GM23338 (cell line): ENCODE data around the gene ZBTB46. TPM values are rescaled to one million over a fixed set of nuclear protein-coding genes. Genes with fewer than 3 reads are reported as not detected.

ENCODE experiments used
- ATAC-seq: fragments of 200-7000 bp; cut with Tn5 transposase; 3 replicates; pipeline ENCODE4 v1.9.1; 2020
- DNase-seq: peaks from one replicate; pipeline ENCODE4 v3.0.0-alpha.2; 2015; ENCODE audit warnings: low spot score
- H2AFZ ChIP-seq: fragments of 200-600 bp; sonication (generic); 2 replicates; pipeline ENCODE4 v1.8.0; 2016; ENCODE audit warnings: antibody characterized with exemption, mild to moderate bottlenecking, moderate library complexity
- H3F3A ChIP-seq: fragments of 200-600 bp; sonication (generic); replicated peaks from 2 replicates; pipeline ENCODE4 v1.8.0; 2017; ENCODE audit warnings: antibody characterized with exemption, mixed run types, low read depth
- H3K27ac ChIP-seq: fragments of 200-600 bp; sonication (generic); 2 replicates; pipeline ENCODE4 v1.6.1; 2016; ENCODE audit warnings: low read depth
- H3K27me3 ChIP-seq: fragments of 200-600 bp; sonication (generic); 2 replicates; pipeline ENCODE4 v1.8.0; 2016; ENCODE audit warnings: mild to moderate bottlenecking, mixed run types, moderate library complexity; ENCODE audit not compliant: insufficient read depth
- H3K36me3 ChIP-seq: fragments of 200-600 bp; sonication (generic); 2 replicates; pipeline ENCODE4 v1.8.0; 2016; ENCODE audit warnings: mild to moderate bottlenecking; ENCODE audit not compliant: insufficient read depth
- H3K4me1 ChIP-seq: fragments of 200-600 bp; sonication (generic); 2 replicates; pipeline ENCODE4 v1.8.0; 2016; ENCODE audit warnings: mild to moderate bottlenecking, moderate library complexity; ENCODE audit not compliant: insufficient read depth
- H3K4me2 ChIP-seq: fragments of 200-600 bp; sonication (generic); 2 replicates; pipeline ENCODE4 v1.7.1; 2017; ENCODE audit warnings: mixed run types
- H3K4me3 ChIP-seq: fragments of 200-600 bp; sonication (generic); 2 replicates; pipeline ENCODE4 v1.6.1; 2016; ENCODE audit warnings: mixed run types
- H3K79me2 ChIP-seq: fragments of 200-600 bp; sonication (generic); replicated peaks from 2 replicates; pipeline ENCODE4 v1.8.0; 2017; ENCODE audit warnings: mild to moderate bottlenecking; ENCODE audit not compliant: insufficient read depth
- H3K9me2 ChIP-seq: fragments of 200-600 bp; sonication (generic); 2 replicates; pipeline ENCODE4 v1.8.0; 2017; ENCODE audit not compliant: insufficient read depth
- H4K20me1 ChIP-seq: fragments of 200-600 bp; sonication (generic); replicated peaks from 2 replicates; pipeline ENCODE4 v1.8.0; 2017; ENCODE audit warnings: mild to moderate bottlenecking; ENCODE audit not compliant: insufficient read depth
- H3K27ac Mint-ChIP-seq: 2 replicates; pipeline ENCODE4 v1.8.0; 2020; ENCODE audit warnings: inconsistent platforms, mild to moderate bottlenecking, moderate library complexity, mixed read lengths
- H3K27me3 Mint-ChIP-seq: 3 replicates; pipeline ENCODE4 v1.8.0; 2022; ENCODE audit warnings: low read depth, mild to moderate bottlenecking, moderate library complexity, mixed read lengths, inconsistent platforms; ENCODE audit not compliant: insufficient read depth, poor library complexity
- H3K36me3 Mint-ChIP-seq: 3 replicates; pipeline ENCODE4 v1.8.0; 2021; ENCODE audit warnings: low read depth, mild to moderate bottlenecking, inconsistent platforms, moderate library complexity, mixed read lengths
- H3K4me1 Mint-ChIP-seq: 3 replicates; pipeline ENCODE4 v1.8.0; 2020; ENCODE audit warnings: mild to moderate bottlenecking, inconsistent platforms, mixed read lengths
- H3K4me3 Mint-ChIP-seq: 3 replicates; pipeline ENCODE4 v1.8.0; 2021; ENCODE audit warnings: moderate library complexity, mild to moderate bottlenecking, inconsistent platforms, mixed read lengths
- H3K9me3 Mint-ChIP-seq: 3 replicates; pipeline ENCODE4 v1.8.0; 2020; ENCODE audit warnings: moderate library complexity, mild to moderate bottlenecking, inconsistent platforms, mixed read lengths
- CREB1 ChIP-seq: fragments of 250-450 bp; sonication (Bioruptor Pico); IDR thresholded peaks from 2 replicates; pipeline ENCODE4 v1.5.0; 2020; ENCODE audit warnings: low read depth, mild to moderate bottlenecking, moderate library complexity
- EZH2 ChIP-seq: fragments of 200-600 bp; sonication (generic); IDR thresholded peaks from one replicate; pipeline ENCODE4 v1.8.0; 2017; ENCODE audit warnings: antibody characterized with exemption, mild to moderate bottlenecking, low read depth; ENCODE audit not compliant: unreplicated experiment
- EZH2phosphoT487 ChIP-seq: fragments of 200-600 bp; sonication (generic); IDR thresholded peaks from one replicate; pipeline ENCODE4 v1.8.1; 2018; ENCODE audit warnings: antibody characterized with exemption; ENCODE audit not compliant: unreplicated experiment
- JUNB ChIP-seq: IDR thresholded peaks from one replicate; pipeline ENCODE4 v1.6.1; 2016; ENCODE audit warnings: antibody characterized with exemption; ENCODE audit not compliant: unreplicated experiment
- NANOG ChIP-seq: IDR thresholded peaks from 2 replicates; pipeline ENCODE4 v1.6.1; 2016; ENCODE audit warnings: antibody characterized with exemption, borderline replicate concordance
- POLR2AphosphoS5 ChIP-seq: IDR thresholded peaks from 2 replicates; pipeline ENCODE4 v1.6.1; 2016; ENCODE audit warnings: antibody characterized with exemption, low read depth
- STAT1 ChIP-seq: IDR thresholded peaks from one replicate; pipeline ENCODE4 v1.6.1; 2016; ENCODE audit warnings: antibody characterized with exemption; ENCODE audit not compliant: unreplicated experiment
- ZNF114 ChIP-seq: fragments of 250-450 bp; sonication (Bioruptor Pico); IDR thresholded peaks from 2 replicates; pipeline ENCODE4 v1.5.0; 2020; ENCODE audit warnings: mild to moderate bottlenecking, moderate library complexity
- ZNF331 ChIP-seq: fragments of 250-450 bp; sonication (Bioruptor Pico); IDR thresholded peaks from 2 replicates; pipeline ENCODE4 v1.5.0; 2020; ENCODE audit warnings: low read depth, mild to moderate bottlenecking, moderate library complexity
- polyA plus RNA-seq: library from polyadenylated mRNA; unstranded; fragments of >200 nt; fragmentation: Nextera tagmentation; extraction: Ambion mirVana; gene quantifications from 2 replicates; pipeline ENCODE4 v1.2.1, GENCODE V29; 2016
- total RNA-seq: library from RNA; depleted of rRNA; stranded (reverse); fragments of >200 nt; shearing (Covaris generic); gene quantifications from 2 replicates; pipeline ENCODE4 v1.2.3, GENCODE V29; 2014
- TF ChIP-seq, protein P1 (sequence below): IDR thresholded peaks from 2 replicates; pipeline ENCODE4 v1.6.1; 2016; ENCODE audit warnings: antibody characterized with exemption
- TF ChIP-seq, protein P2 (sequence below): IDR thresholded peaks from one replicate; pipeline ENCODE4 v1.6.1; 2018; ENCODE audit warnings: antibody characterized with exemption; ENCODE audit not compliant: unreplicated experiment
- TF ChIP-seq, protein P3 (sequence below): fragments of 250-450 bp; sonication (Bioruptor Pico); IDR thresholded peaks from 2 replicates; pipeline ENCODE4 v1.5.0; 2020; ENCODE audit warnings: mild to moderate bottlenecking, moderate library complexity
- TF ChIP-seq, protein P4 (sequence below), 2 experiments: fragments of 200-600 bp in 1 of 2; sonication (generic) in 1 of 2; conservative IDR thresholded peaks; 2 replicates each; pipeline versions ENCODE4 v1.5.1 to v1.6.1; 2016 to 2017; ENCODE audit warnings: antibody characterized with exemption in 2 of 2, low read depth in 2 of 2, mild to moderate bottlenecking in 2 of 2, moderate library complexity in 1 of 2

ZBTB46 gene
- total and polyA plus RNA-seq, 2 experiments from 2014 or later, result 3.2 to 26.9 TPM

DNA sequence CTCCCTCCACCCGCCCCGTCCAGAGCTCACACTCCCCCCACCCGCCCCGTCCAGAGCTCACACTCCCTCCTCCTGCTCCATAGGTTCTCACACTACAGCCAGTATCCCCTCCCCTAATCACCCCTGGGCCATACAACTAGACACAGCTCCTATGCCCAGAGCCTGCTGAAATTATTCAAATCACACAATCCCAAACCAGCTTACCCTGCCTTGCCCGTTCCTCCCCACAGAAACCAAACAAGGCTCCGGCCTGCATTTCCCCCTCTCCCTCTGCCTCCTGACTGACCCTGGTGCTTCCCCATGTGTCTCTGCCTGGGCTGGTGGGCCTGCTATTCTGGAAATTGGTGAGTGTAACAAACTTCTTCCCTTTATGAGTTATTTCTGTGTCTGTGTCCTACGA, 72.9 kb downstream of the ZBTB46 start:
- no peaks in the 10 kb centered on the region for H3K27me3 ChIP-seq
- Mint-ChIP-seq H3K27ac (no peak overlapping the region), H3K9me3 (no peaks in the 10 kb centered on the region; the same call in 1 of the 3 replicates), H3K36me3 (peaks cover 11% of the 10 kb centered on the region), H3K4me3 (no peak overlapping the region), H3K27me3 (no peaks in the 10 kb centered on the region), H3K4me1 (peaks cover 3% of the 10 kb centered on the region)
- no peaks in the 10 kb centered on the region for H3K79me2 ChIP-seq
- DNase-seq (no peak), ATAC-seq (no peak)
- no peaks in the 10 kb centered on the region for H3K36me3 ChIP-seq
- no peak overlapping the region for H3K27ac ChIP-seq
- peaks cover 2% of the 10 kb centered on the region; the same call in 1 of the 2 replicates for H3F3A ChIP-seq
- H4K20me1 ChIP-seq, result no peaks in the 10 kb centered on the region
- H3K4me3 ChIP-seq, result no peak overlapping the region
- no peak overlapping the region for H3K4me2 ChIP-seq
- TF ChIP-seq, protein P1, sequence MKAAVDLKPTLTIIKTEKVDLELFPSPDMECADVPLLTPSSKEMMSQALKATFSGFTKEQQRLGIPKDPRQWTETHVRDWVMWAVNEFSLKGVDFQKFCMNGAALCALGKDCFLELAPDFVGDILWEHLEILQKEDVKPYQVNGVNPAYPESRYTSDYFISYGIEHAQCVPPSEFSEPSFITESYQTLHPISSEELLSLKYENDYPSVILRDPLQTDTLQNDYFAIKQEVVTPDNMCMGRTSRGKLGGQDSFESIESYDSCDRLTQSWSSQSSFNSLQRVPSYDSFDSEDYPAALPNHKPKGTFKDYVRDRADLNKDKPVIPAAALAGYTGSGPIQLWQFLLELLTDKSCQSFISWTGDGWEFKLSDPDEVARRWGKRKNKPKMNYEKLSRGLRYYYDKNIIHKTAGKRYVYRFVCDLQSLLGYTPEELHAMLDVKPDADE, result no peak
- no peak for TF ChIP-seq CREB1 (CRISPR knock-in tag)
- TF ChIP-seq ZNF331 (CRISPR knock-in tag), result no peak
- TF ChIP-seq, protein P2, sequence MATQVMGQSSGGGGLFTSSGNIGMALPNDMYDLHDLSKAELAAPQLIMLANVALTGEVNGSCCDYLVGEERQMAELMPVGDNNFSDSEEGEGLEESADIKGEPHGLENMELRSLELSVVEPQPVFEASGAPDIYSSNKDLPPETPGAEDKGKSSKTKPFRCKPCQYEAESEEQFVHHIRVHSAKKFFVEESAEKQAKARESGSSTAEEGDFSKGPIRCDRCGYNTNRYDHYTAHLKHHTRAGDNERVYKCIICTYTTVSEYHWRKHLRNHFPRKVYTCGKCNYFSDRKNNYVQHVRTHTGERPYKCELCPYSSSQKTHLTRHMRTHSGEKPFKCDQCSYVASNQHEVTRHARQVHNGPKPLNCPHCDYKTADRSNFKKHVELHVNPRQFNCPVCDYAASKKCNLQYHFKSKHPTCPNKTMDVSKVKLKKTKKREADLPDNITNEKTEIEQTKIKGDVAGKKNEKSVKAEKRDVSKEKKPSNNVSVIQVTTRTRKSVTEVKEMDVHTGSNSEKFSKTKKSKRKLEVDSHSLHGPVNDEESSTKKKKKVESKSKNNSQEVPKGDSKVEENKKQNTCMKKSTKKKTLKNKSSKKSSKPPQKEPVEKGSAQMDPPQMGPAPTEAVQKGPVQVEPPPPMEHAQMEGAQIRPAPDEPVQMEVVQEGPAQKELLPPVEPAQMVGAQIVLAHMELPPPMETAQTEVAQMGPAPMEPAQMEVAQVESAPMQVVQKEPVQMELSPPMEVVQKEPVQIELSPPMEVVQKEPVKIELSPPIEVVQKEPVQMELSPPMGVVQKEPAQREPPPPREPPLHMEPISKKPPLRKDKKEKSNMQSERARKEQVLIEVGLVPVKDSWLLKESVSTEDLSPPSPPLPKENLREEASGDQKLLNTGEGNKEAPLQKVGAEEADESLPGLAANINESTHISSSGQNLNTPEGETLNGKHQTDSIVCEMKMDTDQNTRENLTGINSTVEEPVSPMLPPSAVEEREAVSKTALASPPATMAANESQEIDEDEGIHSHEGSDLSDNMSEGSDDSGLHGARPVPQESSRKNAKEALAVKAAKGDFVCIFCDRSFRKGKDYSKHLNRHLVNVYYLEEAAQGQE, result no peak
- TF ChIP-seq EZH2, result no peak
- TF ChIP-seq, protein P3, sequence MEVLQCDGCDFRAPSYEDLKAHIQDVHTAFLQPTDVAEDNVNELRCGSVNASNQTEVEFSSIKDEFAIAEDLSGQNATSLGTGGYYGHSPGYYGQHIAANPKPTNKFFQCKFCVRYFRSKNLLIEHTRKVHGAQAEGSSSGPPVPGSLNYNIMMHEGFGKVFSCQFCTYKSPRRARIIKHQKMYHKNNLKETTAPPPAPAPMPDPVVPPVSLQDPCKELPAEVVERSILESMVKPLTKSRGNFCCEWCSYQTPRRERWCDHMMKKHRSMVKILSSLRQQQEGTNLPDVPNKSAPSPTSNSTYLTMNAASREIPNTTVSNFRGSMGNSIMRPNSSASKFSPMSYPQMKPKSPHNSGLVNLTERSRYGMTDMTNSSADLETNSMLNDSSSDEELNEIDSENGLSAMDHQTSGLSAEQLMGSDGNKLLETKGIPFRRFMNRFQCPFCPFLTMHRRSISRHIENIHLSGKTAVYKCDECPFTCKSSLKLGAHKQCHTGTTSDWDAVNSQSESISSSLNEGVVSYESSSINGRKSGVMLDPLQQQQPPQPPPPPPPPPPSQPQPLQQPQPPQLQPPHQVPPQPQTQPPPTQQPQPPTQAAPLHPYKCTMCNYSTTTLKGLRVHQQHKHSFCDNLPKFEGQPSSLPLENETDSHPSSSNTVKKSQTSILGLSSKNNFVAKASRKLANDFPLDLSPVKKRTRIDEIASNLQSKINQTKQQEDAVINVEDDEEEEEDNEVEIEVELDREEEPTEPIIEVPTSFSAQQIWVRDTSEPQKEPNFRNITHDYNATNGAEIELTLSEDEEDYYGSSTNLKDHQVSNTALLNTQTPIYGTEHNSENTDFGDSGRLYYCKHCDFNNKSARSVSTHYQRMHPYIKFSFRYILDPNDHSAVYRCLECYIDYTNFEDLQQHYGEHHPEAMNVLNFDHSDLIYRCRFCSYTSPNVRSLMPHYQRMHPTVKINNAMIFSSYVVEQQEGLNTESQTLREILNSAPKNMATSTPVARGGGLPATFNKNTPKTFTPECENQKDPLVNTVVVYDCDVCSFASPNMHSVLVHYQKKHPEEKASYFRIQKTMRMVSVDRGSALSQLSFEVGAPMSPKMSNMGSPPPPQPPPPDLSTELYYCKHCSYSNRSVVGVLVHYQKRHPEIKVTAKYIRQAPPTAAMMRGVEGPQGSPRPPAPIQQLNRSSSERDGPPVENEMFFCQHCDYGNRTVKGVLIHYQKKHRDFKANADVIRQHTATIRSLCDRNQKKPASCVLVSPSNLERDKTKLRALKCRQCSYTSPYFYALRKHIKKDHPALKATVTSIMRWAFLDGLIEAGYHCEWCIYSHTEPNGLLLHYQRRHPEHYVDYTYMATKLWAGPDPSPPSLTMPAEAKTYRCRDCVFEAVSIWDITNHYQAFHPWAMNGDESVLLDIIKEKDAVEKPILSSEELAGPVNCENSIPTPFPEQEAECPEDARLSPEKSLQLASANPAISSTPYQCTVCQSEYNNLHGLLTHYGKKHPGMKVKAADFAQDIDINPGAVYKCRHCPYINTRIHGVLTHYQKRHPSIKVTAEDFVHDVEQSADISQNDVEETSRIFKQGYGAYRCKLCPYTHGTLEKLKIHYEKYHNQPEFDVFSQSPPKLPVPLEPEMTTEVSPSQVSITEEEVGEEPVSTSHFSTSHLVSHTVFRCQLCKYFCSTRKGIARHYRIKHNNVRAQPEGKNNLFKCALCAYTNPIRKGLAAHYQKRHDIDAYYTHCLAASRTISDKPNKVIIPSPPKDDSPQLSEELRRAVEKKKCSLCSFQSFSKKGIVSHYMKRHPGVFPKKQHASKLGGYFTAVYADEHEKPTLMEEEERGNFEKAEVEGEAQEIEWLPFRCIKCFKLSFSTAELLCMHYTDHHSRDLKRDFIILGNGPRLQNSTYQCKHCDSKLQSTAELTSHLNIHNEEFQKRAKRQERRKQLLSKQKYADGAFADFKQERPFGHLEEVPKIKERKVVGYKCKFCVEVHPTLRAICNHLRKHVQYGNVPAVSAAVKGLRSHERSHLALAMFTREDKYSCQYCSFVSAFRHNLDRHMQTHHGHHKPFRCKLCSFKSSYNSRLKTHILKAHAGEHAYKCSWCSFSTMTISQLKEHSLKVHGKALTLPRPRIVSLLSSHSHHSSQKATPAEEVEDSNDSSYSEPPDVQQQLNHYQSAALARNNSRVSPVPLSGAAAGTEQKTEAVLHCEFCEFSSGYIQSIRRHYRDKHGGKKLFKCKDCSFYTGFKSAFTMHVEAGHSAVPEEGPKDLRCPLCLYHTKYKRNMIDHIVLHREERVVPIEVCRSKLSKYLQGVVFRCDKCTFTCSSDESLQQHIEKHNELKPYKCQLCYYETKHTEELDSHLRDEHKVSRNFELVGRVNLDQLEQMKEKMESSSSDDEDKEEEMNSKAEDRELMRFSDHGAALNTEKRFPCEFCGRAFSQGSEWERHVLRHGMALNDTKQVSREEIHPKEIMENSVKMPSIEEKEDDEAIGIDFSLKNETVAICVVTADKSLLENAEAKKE (CRISPR knock-in tag), result no peak
- TF ChIP-seq, protein P4, sequence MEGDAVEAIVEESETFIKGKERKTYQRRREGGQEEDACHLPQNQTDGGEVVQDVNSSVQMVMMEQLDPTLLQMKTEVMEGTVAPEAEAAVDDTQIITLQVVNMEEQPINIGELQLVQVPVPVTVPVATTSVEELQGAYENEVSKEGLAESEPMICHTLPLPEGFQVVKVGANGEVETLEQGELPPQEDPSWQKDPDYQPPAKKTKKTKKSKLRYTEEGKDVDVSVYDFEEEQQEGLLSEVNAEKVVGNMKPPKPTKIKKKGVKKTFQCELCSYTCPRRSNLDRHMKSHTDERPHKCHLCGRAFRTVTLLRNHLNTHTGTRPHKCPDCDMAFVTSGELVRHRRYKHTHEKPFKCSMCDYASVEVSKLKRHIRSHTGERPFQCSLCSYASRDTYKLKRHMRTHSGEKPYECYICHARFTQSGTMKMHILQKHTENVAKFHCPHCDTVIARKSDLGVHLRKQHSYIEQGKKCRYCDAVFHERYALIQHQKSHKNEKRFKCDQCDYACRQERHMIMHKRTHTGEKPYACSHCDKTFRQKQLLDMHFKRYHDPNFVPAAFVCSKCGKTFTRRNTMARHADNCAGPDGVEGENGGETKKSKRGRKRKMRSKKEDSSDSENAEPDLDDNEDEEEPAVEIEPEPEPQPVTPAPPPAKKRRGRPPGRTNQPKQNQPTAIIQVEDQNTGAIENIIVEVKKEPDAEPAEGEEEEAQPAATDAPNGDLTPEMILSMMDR (conservative IDR thresholded peaks at IDR 0.05; ENCODE audit: low read depth in 2 of 2), result no peak
- TF ChIP-seq NANOG, result no peak
- no peak for TF ChIP-seq POLR2AphosphoS5
- no peak for TF ChIP-seq ZNF114 (CRISPR knock-in tag)
- no peak for TF ChIP-seq JUNB
- no peak for TF ChIP-seq STAT1
- TF ChIP-seq EZH2phosphoT487, result no peak
- H3K4me1 ChIP-seq, result 0 out of 2 replicates have a peak, but pooled peaks cover 1% of the 10 kb centered on the region
- H2AFZ ChIP-seq, result no peak overlapping the region
- no peaks in the 10 kb centered on the region for H3K9me2 ChIP-seq
